ENCODE results near the gene FUBP3.
"Not testable (repeated sequence)": the region's sequence is repeated elsewhere in the genome, so short reads cannot be mapped to it uniquely, and the experiment has no call there.

The FUBP3 gene

GRCh38 chr9:130663258-130663976 lies 84.0 kb downstream of the FUBP3 start:
- no peak for DNase-seq

DNA sequence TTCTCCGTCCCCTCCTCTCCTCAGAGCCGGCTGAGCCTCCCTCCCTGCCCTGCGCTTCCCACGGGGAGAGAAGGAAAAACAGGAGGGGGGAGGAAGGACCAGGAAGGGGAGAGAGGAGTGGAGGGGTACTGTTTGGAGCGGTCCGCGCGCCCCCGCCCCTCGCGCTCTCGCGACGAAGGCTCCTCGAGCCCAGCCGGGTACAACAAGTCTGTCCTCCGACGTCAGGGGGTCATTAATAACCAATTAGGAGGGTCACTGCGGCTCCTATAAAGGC lies 84.5 kb downstream of the FUBP3 start:
- no peak for DNase-seq

- no peak for DNase-seq
Observed at GRCh38 chr9:130664251-130665028, 85.1 kb downstream of the FUBP3 start, which contains the start of gene PRDM12. PRDM12 (plus strand) TSS chr9:130664594; CDS start chr9:130664654, 60 bp downstream.

DNA sequence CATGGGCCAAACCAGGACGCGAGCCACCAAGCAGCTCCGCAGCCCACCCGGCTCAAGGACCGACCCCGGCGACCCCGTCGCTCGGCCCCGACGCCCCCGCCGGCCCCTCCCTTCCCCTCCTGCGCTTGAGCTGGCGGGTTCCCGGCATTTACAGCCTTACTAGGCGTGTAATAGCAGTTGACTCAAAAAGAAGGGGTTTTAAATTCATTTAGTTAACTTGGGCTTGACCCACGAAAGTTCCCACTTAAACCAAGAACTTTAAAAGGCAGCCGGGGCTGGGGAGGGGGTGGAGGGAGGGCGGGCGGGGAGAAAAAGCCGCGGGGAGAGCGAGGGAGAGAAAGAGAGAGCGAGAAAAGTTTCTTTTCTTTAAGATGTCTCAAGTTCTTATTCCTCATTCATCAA lies 85.7 kb downstream of the FUBP3 start:
- no peak for DNase-seq

- DNase-seq = no peak
Observed at GRCh38 chr9:130665431-130666392, 86.3 kb downstream of the FUBP3 start.

DNA sequence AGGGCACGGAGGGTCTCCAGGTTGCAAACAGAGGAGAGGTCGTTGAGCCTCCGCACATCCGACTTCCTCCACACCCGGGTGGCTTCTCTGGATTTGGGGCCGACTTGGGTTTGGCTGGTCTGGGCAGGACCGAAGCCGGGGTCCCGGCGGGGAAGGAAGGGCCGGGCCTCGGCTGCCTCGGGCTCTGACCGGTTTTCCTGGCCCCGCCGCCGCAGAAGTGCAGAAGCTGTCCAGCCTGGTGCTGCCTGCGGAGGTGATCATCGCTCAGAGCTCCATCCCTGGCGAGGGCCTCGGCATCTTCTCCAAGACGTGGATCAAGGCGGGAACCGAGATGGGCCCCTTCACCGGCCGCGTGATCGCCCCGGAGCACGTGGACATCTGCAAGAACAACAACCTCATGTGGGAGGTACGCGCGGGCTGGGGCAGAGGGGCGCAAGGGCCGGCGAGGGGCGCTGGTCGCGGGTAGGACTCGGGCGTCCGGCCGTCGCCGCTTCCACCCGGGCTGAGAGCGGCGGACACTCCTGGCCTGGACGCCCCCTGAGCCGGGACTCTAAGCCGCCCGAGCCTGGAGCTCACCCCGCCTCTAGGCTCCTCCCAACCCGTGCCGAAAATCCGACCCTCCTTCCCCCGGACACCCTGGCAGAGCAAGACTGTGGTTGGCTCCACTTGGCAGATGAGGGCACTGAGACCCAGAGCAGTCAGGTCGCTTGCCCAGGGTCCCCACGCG lies 87.2 kb downstream of the FUBP3 start:
- no peak for DNase-seq

GRCh38 chr9:130667120-130667435 lies 87.7 kb downstream of the FUBP3 start:
- no peak for DNase-seq

- no peak for DNase-seq
Observed at GRCh38 chr9:130668196-130668595, 88.8 kb downstream of the FUBP3 start.

- no peak for DNase-seq
Observed at GRCh38 chr9:130668659-130669058, 89.3 kb downstream of the FUBP3 start.

- DNase-seq = no peak
Observed at GRCh38 chr9:130669965-130670364, 90.6 kb downstream of the FUBP3 start.

DNA sequence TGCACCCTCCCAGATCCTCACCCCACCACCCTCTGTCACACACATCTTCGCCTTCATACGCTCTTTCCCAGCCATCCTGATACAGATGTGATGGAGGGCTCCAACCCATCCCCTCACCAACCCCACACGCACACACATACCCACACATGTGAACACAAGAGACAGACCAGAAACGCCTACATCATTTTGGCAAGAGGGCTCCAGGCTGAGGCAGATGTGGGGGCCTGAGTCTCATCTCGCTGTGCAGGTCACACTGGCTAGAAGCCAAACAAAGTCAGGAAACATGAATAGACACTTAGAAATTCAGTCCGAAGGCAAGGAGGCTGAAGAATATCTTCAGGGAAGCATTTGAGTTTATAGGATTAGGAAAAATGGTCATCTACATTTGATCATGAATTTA lies 91.3 kb downstream of the FUBP3 start:
- no peak for DNase-seq

DNA sequence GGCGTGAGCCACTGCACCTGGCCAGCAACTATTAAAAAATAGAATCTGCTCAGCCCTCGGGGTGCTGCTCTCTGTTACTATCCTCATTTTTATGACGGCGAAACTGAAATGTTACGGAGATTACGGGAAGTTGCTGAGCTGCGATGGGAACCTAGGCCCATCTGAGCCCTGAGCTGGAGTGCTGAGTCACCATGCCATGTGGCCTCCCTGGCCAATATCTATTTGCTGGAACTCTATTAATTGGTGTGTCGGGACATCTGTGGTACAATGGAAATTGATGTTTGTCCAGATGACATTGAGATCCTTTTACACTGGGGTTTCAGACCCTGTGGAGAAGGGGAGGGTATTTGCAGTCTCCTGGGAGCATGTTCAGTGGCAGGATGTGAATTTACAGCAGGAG lies 93.1 kb downstream of the FUBP3 start:
- no peak for DNase-seq

DNA sequence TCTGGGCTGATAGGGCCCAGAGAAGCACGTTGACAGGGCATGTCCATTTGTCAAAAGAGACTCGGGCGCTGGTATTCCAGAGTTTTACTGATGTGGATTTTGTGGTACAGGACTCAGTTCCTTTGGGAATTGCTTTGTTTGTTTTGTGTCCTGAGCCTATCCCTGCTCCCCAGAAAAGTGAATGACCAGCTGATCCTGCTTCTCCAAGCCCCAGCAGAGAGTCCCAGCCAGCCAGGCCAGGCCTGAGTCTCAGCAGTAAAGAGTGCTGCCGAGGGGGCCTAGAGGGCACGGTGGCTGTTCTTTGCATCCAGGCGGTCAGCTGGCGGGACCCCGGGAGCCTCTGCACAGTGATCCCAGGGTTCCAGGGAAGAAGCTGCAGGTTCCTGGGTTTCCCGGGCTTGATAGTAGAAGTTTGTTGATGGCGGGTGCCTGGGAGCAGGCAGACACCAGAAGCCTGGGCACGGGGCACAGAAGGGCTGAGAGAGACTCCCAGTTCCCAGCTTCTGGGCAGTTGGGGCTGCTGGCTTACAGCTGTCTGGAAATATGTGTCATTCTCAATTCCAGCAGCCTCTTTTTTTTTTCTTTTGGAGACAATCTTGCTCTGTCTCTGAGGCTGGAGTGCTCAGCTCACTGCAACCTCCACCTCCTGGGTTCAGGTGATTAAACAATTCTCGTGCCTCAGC lies 93.7 kb downstream of the FUBP3 start:
- DNase-seq = no peak

- no peak for DNase-seq
Observed at GRCh38 chr9:130675396-130675795, 96.0 kb downstream of the FUBP3 start.

DNA sequence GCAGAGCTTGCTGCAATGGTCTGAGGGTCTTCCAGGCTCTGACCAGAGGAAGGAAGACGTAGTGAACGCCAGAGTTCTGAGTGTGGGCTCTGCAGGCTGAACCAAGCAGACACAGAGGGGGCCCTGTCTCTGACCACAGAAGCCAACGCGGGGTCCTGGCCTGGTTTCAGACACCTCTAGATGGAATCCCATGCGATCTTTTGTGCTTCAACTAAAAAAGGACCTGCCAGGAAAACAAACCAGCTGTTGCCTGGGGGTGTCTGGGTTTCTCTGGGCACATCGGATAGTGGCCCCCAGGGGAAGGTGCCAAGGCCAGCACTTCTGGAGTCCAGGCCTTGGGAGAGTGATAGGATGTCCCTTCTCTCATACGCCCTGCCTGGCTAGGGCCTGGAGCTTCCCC lies 97.9 kb downstream of the FUBP3 start:
- DNase-seq = no peak

- DNase-seq = peak; percentile 88
Observed at GRCh38 chr9:130680836-130681768, 101.7 kb downstream of the FUBP3 start.

DNA sequence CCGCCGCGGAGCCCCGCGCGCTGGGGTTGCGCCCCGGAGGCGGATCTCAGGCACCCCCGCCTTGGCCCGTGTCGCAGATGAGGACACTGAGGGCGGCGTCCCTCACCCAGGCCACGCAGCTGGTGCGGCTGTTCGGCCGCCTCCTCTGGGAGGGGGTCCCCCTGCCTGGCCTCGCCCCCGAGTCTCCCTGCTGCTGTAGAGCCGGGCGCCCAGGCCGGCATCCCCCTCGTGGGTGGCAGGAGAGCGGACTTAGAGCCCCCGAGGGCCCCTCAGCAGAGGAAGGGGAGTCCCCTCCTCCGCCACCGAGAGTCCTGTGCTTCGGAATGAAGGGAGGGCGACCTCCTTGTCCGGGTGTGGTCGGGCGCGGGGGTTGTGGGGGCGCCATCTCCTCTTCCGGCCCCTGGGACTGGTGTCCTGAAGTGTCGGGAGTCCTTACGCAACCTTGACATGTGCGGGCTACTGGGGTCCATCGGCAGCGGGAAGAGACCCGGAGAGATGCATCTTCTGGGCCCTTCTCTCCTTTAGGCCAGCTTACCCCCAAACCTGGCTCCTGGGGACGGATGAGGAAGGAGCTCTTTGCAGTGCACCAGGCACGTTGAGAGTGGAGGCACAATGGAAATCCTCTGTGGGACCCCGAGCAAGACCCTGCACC lies 102.5 kb downstream of the FUBP3 start:
- DNase-seq = no peak

- peak; percentile 73 for DNase-seq
Observed at GRCh38 chr9:130682421-130683121, 103.2 kb downstream of the FUBP3 start.

GRCh38 chr9:130685104-130685503 lies 105.7 kb downstream of the FUBP3 start:
- no peak for DNase-seq

GRCh38 chr9:130685945-130686344 lies 106.6 kb downstream of the FUBP3 start:
- DNase-seq = not testable (repeated sequence)
